ENCODE measurements around the gene BRD2.

DNA sequence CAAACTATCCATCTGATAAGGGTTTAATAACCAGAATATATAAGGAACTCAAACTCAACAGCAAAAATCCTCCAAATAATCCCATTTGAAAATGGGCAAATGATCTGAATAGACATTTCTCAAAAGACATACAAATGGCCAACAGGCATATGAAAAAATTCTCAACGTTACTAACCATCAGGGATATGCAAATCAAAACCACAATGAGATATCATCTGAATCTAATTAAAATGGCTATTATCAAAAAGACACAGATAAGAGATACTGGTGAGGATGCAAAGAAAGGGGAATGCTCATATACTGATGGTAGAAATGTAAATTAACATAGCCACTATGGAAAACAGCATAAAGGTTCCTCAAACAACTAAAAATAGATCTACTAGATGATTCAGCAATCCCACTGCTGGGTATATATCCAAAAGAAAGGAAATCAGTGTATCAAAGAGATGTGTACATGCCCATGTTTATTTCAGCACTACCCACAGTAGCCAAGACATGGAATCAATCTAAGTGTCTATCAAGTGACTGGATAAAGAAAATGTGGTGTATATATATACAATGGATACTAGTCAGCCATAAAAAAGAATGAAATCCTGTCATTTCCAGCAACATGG, 6.1 kb upstream of the BRD2 start:
- TF ChIP-seq, protein P1, sequence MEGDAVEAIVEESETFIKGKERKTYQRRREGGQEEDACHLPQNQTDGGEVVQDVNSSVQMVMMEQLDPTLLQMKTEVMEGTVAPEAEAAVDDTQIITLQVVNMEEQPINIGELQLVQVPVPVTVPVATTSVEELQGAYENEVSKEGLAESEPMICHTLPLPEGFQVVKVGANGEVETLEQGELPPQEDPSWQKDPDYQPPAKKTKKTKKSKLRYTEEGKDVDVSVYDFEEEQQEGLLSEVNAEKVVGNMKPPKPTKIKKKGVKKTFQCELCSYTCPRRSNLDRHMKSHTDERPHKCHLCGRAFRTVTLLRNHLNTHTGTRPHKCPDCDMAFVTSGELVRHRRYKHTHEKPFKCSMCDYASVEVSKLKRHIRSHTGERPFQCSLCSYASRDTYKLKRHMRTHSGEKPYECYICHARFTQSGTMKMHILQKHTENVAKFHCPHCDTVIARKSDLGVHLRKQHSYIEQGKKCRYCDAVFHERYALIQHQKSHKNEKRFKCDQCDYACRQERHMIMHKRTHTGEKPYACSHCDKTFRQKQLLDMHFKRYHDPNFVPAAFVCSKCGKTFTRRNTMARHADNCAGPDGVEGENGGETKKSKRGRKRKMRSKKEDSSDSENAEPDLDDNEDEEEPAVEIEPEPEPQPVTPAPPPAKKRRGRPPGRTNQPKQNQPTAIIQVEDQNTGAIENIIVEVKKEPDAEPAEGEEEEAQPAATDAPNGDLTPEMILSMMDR (IDR thresholded peaks at IDR 0.05), result no peak
- no peak for TF ChIP-seq POLR2A (IDR thresholded peaks at IDR 0.05)
